IMR-90 (cell line): ENCODE measurements around the gene SLC26A11. TPM values are rescaled to one million over a fixed set of nuclear protein-coding genes. Genes with fewer than 3 reads are reported as not detected.
"Not testable (repeated sequence)": the region's sequence is repeated elsewhere in the genome, so short reads cannot be mapped to it uniquely, and the experiment has no call there.

ENCODE experiments used
- ATAC-seq: fragments of 200-7000 bp; cut with Tn5 transposase; 2 replicates; pipeline ENCODE4 v1.9.1; 2020; ENCODE audit warnings: low read depth, mild to moderate bottlenecking, moderate library complexity
- BruUV-seq: library from RNA; stranded (reverse); fragments of 400-500 nt; replicated peaks from 2 replicates; lab custom pipeline; 2021; lab: Mats Ljungman, UMichigan
- CTCF ChIA-PET: fragments of 300-600 bp; formaldehyde crosslinking; extraction: SDS; loops from one replicate; lab custom pipeline; 2021; ENCODE audit warnings: antibody characterized with exemption; lab: Yijun Ruan, JAX
- POLR2A ChIA-PET: fragments of 300-600 bp; sonication (Branson Sonifier 250); formaldehyde crosslinking; loops from one replicate; lab custom pipeline; 2022; ENCODE audit warnings: antibody characterized with exemption; ENCODE audit not compliant: unreplicated experiment; lab: Charles Lee
- DNase-seq: peaks from one replicate; pipeline ENCODE4 v3.0.0; 2013
- H2AFZ ChIP-seq: replicated peaks from 2 replicates; pipeline ENCODE3; 2013; ENCODE audit warnings: low read length, mild to moderate bottlenecking; ENCODE audit not compliant: poor library complexity
- H2AK5ac ChIP-seq: 2 replicates; pipeline ENCODE4 v1.6.1; 2013; ENCODE audit warnings: low read depth, low read length, inconsistent platforms
- H2AK9ac ChIP-seq: replicated peaks from 2 replicates; pipeline ENCODE3; 2013; ENCODE audit warnings: mild to moderate bottlenecking, low read depth, low read length, moderate library complexity; ENCODE audit not compliant: poor library complexity
- H2BK120ac ChIP-seq: 2 replicates; pipeline ENCODE4 v1.6.1; 2013; ENCODE audit warnings: low read depth, low read length, inconsistent platforms
- H2BK15ac ChIP-seq: 3 replicates; pipeline ENCODE4 v1.6.1; 2013; ENCODE audit warnings: low read depth, low read length, inconsistent platforms
- H2BK20ac ChIP-seq: 2 replicates; pipeline ENCODE4 v1.6.1; 2013; ENCODE audit warnings: low read depth, mild to moderate bottlenecking, inconsistent platforms, low read length, moderate library complexity
- H2BK5ac ChIP-seq: 2 replicates; pipeline ENCODE4 v1.6.1; 2013; ENCODE audit warnings: mild to moderate bottlenecking, low read depth, low read length, inconsistent platforms; ENCODE audit not compliant: poor library complexity, severe bottlenecking
- H3K14ac ChIP-seq: replicated peaks from 2 replicates; pipeline ENCODE4 v1.6.1; 2013; ENCODE audit warnings: low read depth, low read length, inconsistent platforms
- H3K18ac ChIP-seq: 2 replicates; pipeline ENCODE4 v1.6.1; 2013; ENCODE audit warnings: low read depth, low read length, control low read depth
- H3K23ac ChIP-seq: 2 replicates; pipeline ENCODE4 v1.6.1; 2013; ENCODE audit warnings: low read depth, low read length, inconsistent platforms
- H3K27ac ChIP-seq: 2 replicates; pipeline ENCODE4 v1.5.1; 2013; ENCODE audit warnings: mild to moderate bottlenecking, control low read depth, low read length; ENCODE audit not compliant: insufficient read depth
- H3K27me3 ChIP-seq: 2 replicates; pipeline ENCODE4 v1.6.1; 2013; ENCODE audit warnings: low read length; ENCODE audit not compliant: control insufficient read depth, insufficient read depth
- H3K36me3 ChIP-seq: 2 replicates; pipeline ENCODE4 v1.6.1; 2013; ENCODE audit warnings: low read length, mixed read lengths; ENCODE audit not compliant: control insufficient read depth, insufficient read depth
- H3K4ac ChIP-seq: 2 replicates; pipeline ENCODE4 v1.6.1; 2013; ENCODE audit warnings: low read depth, low read length, inconsistent platforms
- H3K4me1 ChIP-seq: 2 replicates; pipeline ENCODE4 v1.6.1; 2013; ENCODE audit warnings: low read length, mixed read lengths; ENCODE audit not compliant: control insufficient read depth, insufficient read depth
- H3K4me2 ChIP-seq: 2 replicates; pipeline ENCODE4 v1.6.1; 2013; ENCODE audit warnings: low read depth, mild to moderate bottlenecking, control low read depth, low read length, moderate library complexity
- H3K4me3 ChIP-seq: 2 replicates; pipeline ENCODE4 v1.5.1; 2013; ENCODE audit warnings: low read depth, mild to moderate bottlenecking, control low read depth, low read length, moderate library complexity; ENCODE audit not compliant: insufficient read depth
- H3K56ac ChIP-seq: 2 replicates; pipeline ENCODE4 v1.6.1; 2013; ENCODE audit warnings: low read length, inconsistent platforms; ENCODE audit not compliant: insufficient read depth; ENCODE audit errors: extremely low read depth
- H3K79me1 ChIP-seq, 2 experiments: 2 replicates each; pipeline ENCODE4 v1.6.1; 2013; ENCODE audit warnings: low read length in 2 of 2, inconsistent platforms in 1 of 2, low read depth in 1 of 2
- H3K9ac ChIP-seq: 2 replicates; pipeline ENCODE4 v1.6.1; 2013; ENCODE audit warnings: low read depth, low read length, control low read depth
- H3K9me1 ChIP-seq: 2 replicates; pipeline ENCODE4 v1.6.1; 2013; ENCODE audit warnings: low read length, inconsistent platforms; ENCODE audit not compliant: insufficient read depth
- H3K9me3 ChIP-seq: 2 replicates; pipeline ENCODE4 v1.6.1; 2013; ENCODE audit warnings: low read length; ENCODE audit not compliant: control insufficient read depth, insufficient read depth
- H4K20me1 ChIP-seq: 2 replicates; pipeline ENCODE4 v1.6.1; 2013; ENCODE audit warnings: low read length, inconsistent platforms; ENCODE audit not compliant: insufficient read depth
- H4K5ac ChIP-seq: 2 replicates; pipeline ENCODE4 v1.6.1; 2013; ENCODE audit warnings: mild to moderate bottlenecking, low read depth, low read length, control low read depth
- H4K8ac ChIP-seq, 2 experiments: 2 replicates each; pipeline ENCODE4 v1.6.1; 2013; ENCODE audit warnings: low read depth in 2 of 2, low read length in 2 of 2, control low read depth in 1 of 2, inconsistent platforms in 1 of 2
- H4K91ac ChIP-seq: 2 replicates; pipeline ENCODE4 v1.6.1; 2013; ENCODE audit warnings: low read depth, low read length, inconsistent platforms; ENCODE audit not compliant: insufficient read depth
- WGBS, 2 experiments: methylation state at CpG; one replicate each; pipeline versions ENCODE4 v1.1.5 to v1.1.7; 2013; ENCODE audit warnings: missing lambda C conversion rate in 2 of 2; ENCODE audit not compliant: insufficient read length in 1 of 2; ENCODE audit errors: extremely low coverage in 2 of 2; 5-methylcytosine and 5-hydroxymethylcytosine counted together
- dilution Hi-C: fragments of 300-500 bp; cut with HindIII; formaldehyde crosslinking; loops from one replicate; pipeline ENCODE4 v1.14.3; 2018; ENCODE audit warnings: low sequenced_read_pairs; ENCODE audit not compliant: unreplicated experiment
- in situ Hi-C: fragments of 300-500 bp; cut with MboI; formaldehyde crosslinking; loops from 3 replicates; pipeline ENCODE4 v1.14.3; 2019; ENCODE audit warnings: low sequenced_read_pairs, inconsistent platforms, mixed read lengths
- intact Hi-C: fragments of 100-400 bp; cut with micrococcal nuclease; formaldehyde crosslinking; loops from 2 replicates; pipeline ENCODE4 v1.10.0; 2022
- polyA plus RNA-seq, 3 experiments: library from polyadenylated mRNA; depleted of rRNA; stranded (reverse); fragments of >200 nt; gene quantifications; 2 replicates each; pipeline ENCODE4 v1.2.3, GENCODE V29; 2012; ENCODE audit warnings: low replicate concordance in 1 of 3
- total RNA-seq: library from RNA; depleted of rRNA; stranded (reverse); fragments of >200 nt; gene quantifications from 2 replicates; pipeline ENCODE4 v1.2.3, GENCODE V29; 2012

The SLC26A11 gene
- total and polyA plus RNA-seq, 2 of the 4 experiments (the other 2 are of a cell fraction): 3.2 to 15.6 TPM

DNA sequence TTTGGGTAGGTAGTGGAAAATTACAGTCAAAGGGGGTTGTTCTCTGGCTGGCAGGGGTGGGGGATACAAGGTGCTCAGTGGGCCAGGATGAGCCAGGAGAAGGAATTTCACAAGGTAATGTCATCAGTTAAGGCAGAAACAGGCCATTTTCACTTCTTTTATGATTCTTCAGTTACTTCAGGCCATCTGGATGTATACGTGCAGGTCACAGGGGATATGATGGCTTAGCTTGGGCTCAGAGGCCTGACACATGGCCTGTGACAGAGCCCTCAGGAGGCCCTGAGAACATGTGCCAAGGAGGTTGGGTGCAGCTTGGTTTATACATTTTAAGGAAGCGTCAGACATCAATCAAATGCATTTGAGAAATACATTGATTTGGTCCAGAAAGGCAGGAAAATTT is 38.1 kb downstream of the SLC26A11 start:
- ATAC-seq, H2BK15ac ChIP-seq, H4K5ac ChIP-seq, dilution Hi-C loops, H4K20me1 ChIP-seq, BruUV-seq, H2AK5ac ChIP-seq, H3K4me2 ChIP-seq, H3K4me3 ChIP-seq, H3K18ac ChIP-seq, H3K9me1 ChIP-seq, H3K14ac ChIP-seq, H3K27ac ChIP-seq, H3K23ac ChIP-seq, in situ Hi-C loops, H4K91ac ChIP-seq, H3K9ac ChIP-seq, H3K27me3 ChIP-seq, H3K9me3 ChIP-seq, H3K56ac ChIP-seq, H3K4ac ChIP-seq, H4K8ac ChIP-seq, H2BK20ac ChIP-seq, H2BK120ac ChIP-seq, H2BK5ac ChIP-seq, CTCF ChIA-PET, H2AFZ ChIP-seq, H2AK9ac ChIP-seq, POLR2A ChIA-PET, H3K36me3 ChIP-seq, DNase-seq: not testable (repeated sequence)
- peaks cover 21% of the 10 kb centered on the region for H3K4me1 ChIP-seq
- intact Hi-C loops: loop anchor here (10.0 kb wide), 1 partner anchor 173 kb away; no protein-coding TSS in a partner anchor
- H3K79me1 ChIP-seq: peaks cover 6 to 23% of the 10 kb centered on the region in 2 experiments; a peak in 2 of 4 replicates
- 92% methylated on average over 2 of the region's 2 CpGs; no CpG with 5 or more reads in 1 of the 2 experiments for WGBS, 2 experiments
